ENCODE results near the gene PIK3CA.

The PIK3CA gene

GRCh38 chr3:179136195-179136594 is 12.0 kb upstream of the PIK3CA start:
- no peaks in the 10 kb centered on the region for H3K4me1 ChIP-seq (ENCODE audit: low read length)
- H3K9me2 ChIP-seq (replicated peaks; ENCODE audit: insufficient read depth, low read length), result no peaks in the 10 kb centered on the region
- no peak for TF ChIP-seq EZH2phosphoT487 (IDR thresholded peaks at IDR 0.05; ENCODE audit: low read length)
- TF ChIP-seq, protein P1, sequence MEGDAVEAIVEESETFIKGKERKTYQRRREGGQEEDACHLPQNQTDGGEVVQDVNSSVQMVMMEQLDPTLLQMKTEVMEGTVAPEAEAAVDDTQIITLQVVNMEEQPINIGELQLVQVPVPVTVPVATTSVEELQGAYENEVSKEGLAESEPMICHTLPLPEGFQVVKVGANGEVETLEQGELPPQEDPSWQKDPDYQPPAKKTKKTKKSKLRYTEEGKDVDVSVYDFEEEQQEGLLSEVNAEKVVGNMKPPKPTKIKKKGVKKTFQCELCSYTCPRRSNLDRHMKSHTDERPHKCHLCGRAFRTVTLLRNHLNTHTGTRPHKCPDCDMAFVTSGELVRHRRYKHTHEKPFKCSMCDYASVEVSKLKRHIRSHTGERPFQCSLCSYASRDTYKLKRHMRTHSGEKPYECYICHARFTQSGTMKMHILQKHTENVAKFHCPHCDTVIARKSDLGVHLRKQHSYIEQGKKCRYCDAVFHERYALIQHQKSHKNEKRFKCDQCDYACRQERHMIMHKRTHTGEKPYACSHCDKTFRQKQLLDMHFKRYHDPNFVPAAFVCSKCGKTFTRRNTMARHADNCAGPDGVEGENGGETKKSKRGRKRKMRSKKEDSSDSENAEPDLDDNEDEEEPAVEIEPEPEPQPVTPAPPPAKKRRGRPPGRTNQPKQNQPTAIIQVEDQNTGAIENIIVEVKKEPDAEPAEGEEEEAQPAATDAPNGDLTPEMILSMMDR (IDR thresholded peaks at IDR 0.05; ENCODE audit: low read length), result no peak
- no peak for TF ChIP-seq EZH2 (optimal IDR thresholded peaks at IDR 0.05; ENCODE audit: low read depth, low read length)
- no peak overlapping the region for H3K4me3 ChIP-seq (ENCODE audit: low read length)
- no peak for DNase-seq
- H3K27me3 ChIP-seq (replicated peaks; ENCODE audit: insufficient read depth, low read length), result no peaks in the 10 kb centered on the region
- H3K4me2 ChIP-seq (ENCODE audit: low read depth, low read length), result no peak overlapping the region
- H3K36me3 ChIP-seq (replicated peaks; ENCODE audit: insufficient read depth, low read length), result no peaks in the 10 kb centered on the region
- H4K20me1 ChIP-seq (ENCODE audit: insufficient read depth, low read length), result no peaks in the 10 kb centered on the region
- H3K9ac ChIP-seq (ENCODE audit: low read length), result no peak overlapping the region
- no peaks in the 10 kb centered on the region for H3F3A ChIP-seq (ENCODE audit: insufficient read depth, low read length)
- H3K9me3 ChIP-seq (replicated peaks; ENCODE audit: insufficient read depth, low read length), result no peaks in the 10 kb centered on the region
- H2AFZ ChIP-seq (ENCODE audit: low read length), result no peak overlapping the region
- no peaks in the 10 kb centered on the region for H3K79me2 ChIP-seq (ENCODE audit: low read length)
- no peak overlapping the region for H3K27ac ChIP-seq (ENCODE audit: low read length)

DNA sequence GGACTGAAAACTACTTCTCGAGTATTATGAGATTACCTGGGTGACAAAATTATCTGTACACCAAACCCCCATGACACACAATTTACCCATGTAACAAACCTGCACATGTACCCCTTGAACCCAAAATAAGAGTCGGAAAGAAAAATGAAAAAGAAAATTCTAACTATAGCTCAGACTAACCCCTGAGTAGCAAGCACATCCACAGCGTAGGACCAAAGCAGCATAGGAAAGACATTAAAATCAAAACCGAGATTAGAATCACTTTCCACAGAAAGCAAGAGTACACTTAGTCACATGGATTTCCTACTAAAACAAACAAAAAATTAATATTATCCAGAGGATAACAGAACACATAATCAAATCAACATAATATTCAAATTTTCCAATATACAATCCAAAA is 6.3 kb upstream of the PIK3CA start:
- Histone ChIP-seq H3F3A (ENCODE audit: insufficient read depth, low read length) (no peaks in the 10 kb centered on the region), H3K9me3 (replicated peaks; ENCODE audit: insufficient read depth, low read length) (no peaks in the 10 kb centered on the region), H3K79me2 (ENCODE audit: low read length) (no peaks in the 10 kb centered on the region), H3K27me3 (replicated peaks; ENCODE audit: insufficient read depth, low read length) (peaks cover 17% of the 10 kb centered on the region; the same call in 1 of the 2 replicates), H2AFZ (ENCODE audit: low read length) (no peak overlapping the region), H3K4me2 (ENCODE audit: low read depth, low read length) (no peak overlapping the region), H3K36me3 (replicated peaks; ENCODE audit: insufficient read depth, low read length) (no peaks in the 10 kb centered on the region), H3K9me2 (replicated peaks; ENCODE audit: insufficient read depth, low read length) (no peaks in the 10 kb centered on the region), H3K4me1 (ENCODE audit: low read length) (no peaks in the 10 kb centered on the region), H4K20me1 (ENCODE audit: insufficient read depth, low read length) (no peaks in the 10 kb centered on the region), H3K27ac (ENCODE audit: low read length) (no peak overlapping the region), H3K9ac (ENCODE audit: low read length) (no peak overlapping the region), H3K4me3 (ENCODE audit: low read length) (no peak overlapping the region)
- no peak for DNase-seq
- TF ChIP-seq, protein P1 (IDR thresholded peaks at IDR 0.05; ENCODE audit: low read length), result no peak
- no peak for TF ChIP-seq EZH2phosphoT487 (IDR thresholded peaks at IDR 0.05; ENCODE audit: low read length)

DNA sequence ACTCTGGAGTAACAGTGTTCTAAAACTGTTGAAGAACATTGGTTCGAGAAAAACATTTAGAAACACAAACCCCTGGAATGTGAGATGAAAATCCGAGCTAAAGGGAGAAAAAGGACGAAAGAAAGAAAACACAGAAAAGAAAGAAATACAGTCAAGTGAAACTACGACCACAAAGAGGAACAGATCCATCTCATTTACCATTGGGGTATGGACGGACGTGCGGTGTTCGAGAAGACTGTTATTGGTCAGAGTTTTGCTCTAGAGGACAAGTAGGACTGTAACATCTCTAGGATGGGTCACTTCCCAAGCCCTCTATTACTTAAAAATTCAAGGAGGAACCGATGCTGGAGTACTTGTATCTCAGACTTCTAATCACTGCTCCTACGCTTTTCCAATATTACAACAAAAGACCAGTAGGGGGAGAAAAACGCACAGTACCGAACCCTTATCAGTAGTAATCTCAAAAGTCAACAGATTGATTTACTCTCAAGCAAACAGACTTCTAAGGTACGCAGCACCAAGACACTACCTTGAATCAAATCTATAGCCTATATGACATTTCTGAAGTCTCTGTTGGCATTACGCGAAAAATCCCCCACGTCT is 1.1 kb upstream of the PIK3CA start:
- Histone ChIP-seq H3K36me3 (replicated peaks; ENCODE audit: insufficient read depth, low read length) (no peaks in the 10 kb centered on the region), H4K20me1 (ENCODE audit: insufficient read depth, low read length) (no peaks in the 10 kb centered on the region), H3K27ac (ENCODE audit: low read length) (peak overlapping the region; percentile 67; the same call in 1 of the 2 replicates), H3K27me3 (replicated peaks; ENCODE audit: insufficient read depth, low read length) (peaks cover 17% of the 10 kb centered on the region; the same call in 1 of the 2 replicates), H3K4me2 (ENCODE audit: low read depth, low read length) (peak overlapping the region; percentile 75), H3F3A (ENCODE audit: insufficient read depth, low read length) (peaks cover 11% of the 10 kb centered on the region), H3K9ac (ENCODE audit: low read length) (peak overlapping the region; percentile 43; the same call in 1 of the 2 replicates), H3K79me2 (ENCODE audit: low read length) (peaks cover 35% of the 10 kb centered on the region), H3K4me1 (ENCODE audit: low read length) (0 out of 2 replicates have a peak, but pooled peaks cover 8% of the 10 kb centered on the region), H3K9me2 (replicated peaks; ENCODE audit: insufficient read depth, low read length) (no peaks in the 10 kb centered on the region), H2AFZ (ENCODE audit: low read length) (peak overlapping the region; percentile 76), H3K4me3 (ENCODE audit: low read length) (peak overlapping the region; percentile 75), H3K9me3 (replicated peaks; ENCODE audit: insufficient read depth, low read length) (no peaks in the 10 kb centered on the region)
- DNase-seq, result peak; percentile 75
- TF ChIP-seq EZH2 (optimal IDR thresholded peaks at IDR 0.05; ENCODE audit: low read depth, low read length), result no peak
- TF ChIP-seq EZH2phosphoT487 (IDR thresholded peaks at IDR 0.05; ENCODE audit: low read length), result no peak
- TF ChIP-seq, protein P1 (IDR thresholded peaks at IDR 0.05; ENCODE audit: low read length), result peak; percentile 85
